Heart right ventricle (tissue), 16 donors: Measurements from ENCODE around the gene VIT. TPM values are rescaled to one million over a fixed set of nuclear protein-coding genes. Genes with fewer than 3 reads are reported as not detected.

Experiments used
- ATAC-seq, 8 donors: fragments of 200-7000 bp; cut with Tn5 transposase; one replicate each; pipeline ENCODE4 v1.9.1; 2020; ENCODE audit warnings: mild to moderate bottlenecking in 8 of 8, moderate library complexity in 8 of 8, moderate number of reproducible peaks in 1 of 8
- DNase-seq, 2 donors: peaks; one replicate each; pipeline ENCODE4 v3.0.0-alpha.2; 2020
- H3K27ac ChIP-seq, 10 donors: fragments of 200-600 bp; sonication (generic) in 2 of 10; one replicate each; pipeline versions ENCODE4 v1.5.0 to v1.8.0; 2020 to 2022; ENCODE audit warnings: mild to moderate bottlenecking in 3 of 10
- H3K27me3 ChIP-seq, 7 donors: fragments of 200-600 bp; one replicate each; pipeline ENCODE4 v1.8.0; 2021 to 2022; ENCODE audit warnings: mild to moderate bottlenecking in 2 of 7
- H3K36me3 ChIP-seq, 9 donors: fragments of 200-600 bp; sonication (generic) in 1 of 9; one replicate each; pipeline versions ENCODE4 v1.5.0 to v1.8.0; 2020 to 2022; ENCODE audit warnings: mild to moderate bottlenecking in 2 of 9
- H3K4me1 ChIP-seq, 9 donors: fragments of 200-600 bp; sonication (generic) in 1 of 9; one replicate each; pipeline versions ENCODE4 v1.5.0 to v1.8.0; 2020 to 2022; ENCODE audit warnings: mild to moderate bottlenecking in 4 of 9
- H3K4me3 ChIP-seq, 10 donors: fragments of 200-600 bp; sonication (generic) in 2 of 10; one replicate each; pipeline versions ENCODE4 v1.5.0 to v1.8.0; 2020 to 2022; ENCODE audit warnings: mild to moderate bottlenecking in 7 of 10, moderate library complexity in 2 of 10
- H3K9me3 ChIP-seq, 11 donors: fragments of 200-600 bp in 10 of 11; sonication (generic) in 2 of 11; one replicate each; pipeline versions ENCODE4 v1.5.0 to v1.8.0; 2013 to 2022; ENCODE audit warnings: mild to moderate bottlenecking in 2 of 11, control low read depth in 1 of 11, moderate library complexity in 1 of 11
- CTCF ChIP-seq, 9 donors: fragments of 200-600 bp; sonication (generic) in 2 of 9; IDR thresholded peaks; one replicate each; pipeline versions ENCODE4 v1.5.0 to v1.8.0; 2021 to 2022; ENCODE audit warnings: antibody characterized with exemption in 9 of 9, mild to moderate bottlenecking in 5 of 9, moderate library complexity in 1 of 9
- WGBS, 2 donors: extraction: QIAGEN DNeasy Blood & Tissue Kit; methylation state at CpG; one replicate each; pipeline ENCODE4 v1.1.7; 2013; ENCODE audit warnings: inconsistent platforms in 1 of 2; 5-methylcytosine and 5-hydroxymethylcytosine counted together
- intact Hi-C, 10 donors: fragments of 100-400 bp; cut with DNase I; formaldehyde crosslinking; loops; one replicate each; pipeline versions ENCODE4 v1.11.1 to v1.14.2; 2022
- polyA plus RNA-seq, 2 donors: library from polyadenylated mRNA; stranded (reverse); fragments of 200-250 nt; gene quantifications; one replicate each; pipeline ENCODE4 v1.2.3, GENCODE V29; 2013
- total RNA-seq, 10 donors: library from RNA; stranded (reverse); fragmentation: NEBNext Ultra II Directional in 3 of 10; extraction: Animal tissue kit (Norgen Biotek cat#: 25700) in 3 of 10; gene quantifications; one replicate each; pipeline versions ENCODE4 v1.2.1 to v1.2.4, GENCODE V29; 2021 to 2023
- donor health status: Arrhythmogenic right ventricular cardiomyopathy.
- donor health status: ischemic (EF 13 %, LVEDD 7.1; RV severe dilation, severe dysfunction).
- donor health status: healthy with polysubstance abuse.
- donor health status: DM: no; HTN: yes; CAD: no.
- donor health status: DM: no; HTN: no; CAD: no.
- donor health status: ischemic (EF 25% LVEDD 6.9; RV normal size, moderate dysfunction).
- donor health status: ischemic (EF 25% LVEDD 5.7; RV mildly dilated, moderate dysfunction).
- donor health status: healthy.
- donor health status: DM: yes; HTN: yes; CAD: no.
- donor health status: Ischemic cardiomyopathy.
- donor health status: ischemic (EF 35%, LVEDD 5.7; RV mildly dilated, moderate dysfunction).
- donor health status: nonischemic (EF 11% LVEDD 7.7; RV severe dilation, severe dysfunction).
- donor health status: DM: yes; HTN: yes; CAD: no.
- donor health status: PGD.
- donor health status: ischemic (EF 29% LVEDD 5.4; RV normal size, mild dysfunction).
- donor health status: nonischemic (EF 23%, LVEDD 6.1; RV moderate dilation, normal function).

VIT gene
- total and polyA plus RNA-seq, 12 donors: 1.2 to 23.6 (median 4.7) TPM

GRCh38 chr2:36695746-36696415 is 626 bp upstream of the VIT start:
- Histone ChIP-seq H3K27ac (peak overlapping the region in 1 of 10 donors; percentile 19), H3K4me1 (no peaks in the 10 kb centered on the region), H3K4me3 (peak overlapping the region in 4 of 10 donors; percentile 23 to 38 (median 35)), H3K27me3 (peaks cover 0 to 7% (median 0%) of the 10 kb centered on the region in 7 donors), H3K9me3 (no peaks in the 10 kb centered on the region), H3K36me3 (no peaks in the 10 kb centered on the region)
- no peak for DNase-seq
- intact Hi-C loops: loop anchor here in 1 of 10 donors (10.0 kb wide), 1 partner anchor 89 kb away; no protein-coding TSS in a partner anchor
- WGBS, 2 donors: 61 to 63% methylated on average over 7 of the region's 7 CpGs
- peak in 3 of 9 donors; percentile 17 to 38 (median 23) for TF ChIP-seq CTCF (IDR thresholded peaks at IDR 0.05)
- peak in 6 of 8 donors; percentile 45 to 71 (median 52) for ATAC-seq

GRCh38 chr2:36697424-36698066 is 1.0 kb downstream of the VIT start:
- no peaks in the 10 kb centered on the region for H3K36me3 ChIP-seq
- peak overlapping the region in 6 of 10 donors; percentile 11 to 48 (median 28) for H3K27ac ChIP-seq
- peak overlapping the region in 9 of 10 donors; percentile 6 to 39 (median 32) for H3K4me3 ChIP-seq
- TF ChIP-seq CTCF (IDR thresholded peaks at IDR 0.05): no peak
- WGBS, 2 donors: 46 to 63% methylated on average over 8 of the region's 8 CpGs
- no peak for DNase-seq
- no peaks in the 10 kb centered on the region for H3K9me3 ChIP-seq
- intact Hi-C loops: loop anchor here in 1 of 10 donors (10.0 kb wide), 1 partner anchor 87 kb away; no protein-coding TSS in a partner anchor
- ATAC-seq: no peak
- H3K27me3 ChIP-seq: peaks cover 0 to 12% (median 0%) of the 10 kb centered on the region in 7 donors
- H3K4me1 ChIP-seq: no peaks in the 10 kb centered on the region

- no peaks in the 10 kb centered on the region for H3K4me1 ChIP-seq
- no peak overlapping the region for H3K4me3 ChIP-seq
- no peaks in the 10 kb centered on the region for H3K36me3 ChIP-seq
- H3K9me3 ChIP-seq: no peaks in the 10 kb centered on the region
- no peak overlapping the region for H3K27ac ChIP-seq
- intact Hi-C loops: loop anchor here in 1 of 10 donors (10.0 kb wide), 1 partner anchor 86 kb away; no protein-coding TSS in a partner anchor
- H3K27me3 ChIP-seq: peaks cover 0 to 12% (median 0%) of the 10 kb centered on the region in 7 donors
- TF ChIP-seq CTCF (IDR thresholded peaks at IDR 0.05): no peak
- WGBS, 2 donors: 60 to 73% methylated on average over 1 of the region's 1 CpG
- DNase-seq: no peak
- peak in 4 of 8 donors; percentile 35 to 89 (median 70) for ATAC-seq
Measured at GRCh38 chr2:36698993-36699392, 2.5 kb downstream of the VIT start.

- 91 to 93% methylated on average over 4 of the region's 4 CpGs for WGBS, 2 donors
- no peak for DNase-seq
- Histone ChIP-seq H3K27me3 (peaks cover 0 to 12% (median 0%) of the 10 kb centered on the region in 7 donors), H3K36me3 (no peaks in the 10 kb centered on the region), H3K9me3 (no peaks in the 10 kb centered on the region), H3K27ac (no peak overlapping the region), H3K4me3 (no peak overlapping the region), H3K4me1 (peaks cover 0 to 9% (median 0%) of the 10 kb centered on the region in 9 donors)
- intact Hi-C loops: no loop called here
- no peak for TF ChIP-seq CTCF (IDR thresholded peaks at IDR 0.05)
- ATAC-seq: no peak
Measured at GRCh38 chr2:36700311-36700710, 3.8 kb downstream of the VIT start.
